Measurements from ENCODE around the gene PPM1A. TPM values are rescaled to one million over a fixed set of nuclear protein-coding genes. Genes with fewer than 3 reads are reported as not detected.

Gene PPM1A
- total and polyA plus RNA-seq, 2 of the 8 experiments (the other 6 are each of a cell fraction or from before 2014, with no cell fraction given) = 14.0 to 51.2 TPM

DNA sequence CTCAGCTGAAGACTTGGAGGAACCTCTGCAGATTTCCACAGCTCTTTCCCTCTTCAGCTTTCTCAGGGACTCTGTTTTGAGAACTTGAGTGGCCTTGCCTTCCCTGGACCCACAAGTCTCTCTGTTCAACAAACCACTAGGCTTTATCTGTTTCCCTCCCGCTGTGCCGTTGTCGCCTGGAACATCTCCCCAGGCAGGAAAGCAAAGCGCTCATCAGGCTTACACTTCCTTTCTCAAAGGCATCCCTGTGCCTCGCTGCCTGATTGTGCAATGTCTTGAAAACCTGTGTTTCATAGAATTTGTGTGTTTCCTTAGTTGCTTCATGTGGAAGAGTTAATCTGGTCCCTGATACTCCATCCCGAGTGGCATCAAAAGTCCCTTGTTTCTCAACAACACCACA, 64.1 kb downstream of the PPM1A start:
- no peak overlapping the region for H4K91ac ChIP-seq (replicated peaks; ENCODE audit: insufficient read length, low read length)
- ChIA-PET POLR2A (ENCODE audit: partially characterized antibody) (interaction anchor here (0.8 kb wide), 2 partner anchors 10 to 16 kb away, joined by 3 read pairs; no protein-coding TSS in a partner anchor), CTCF (ENCODE audit: partially characterized antibody) (interaction anchor here (1.0 to 1.8 kb wide), 2 partner anchors 14 to 47 kb away, joined by 3 to 6 read pairs; no protein-coding TSS in a partner anchor)
- peak overlapping the region; percentile 4; the same call in 1 of the 2 replicates for H2BK20ac ChIP-seq (ENCODE audit: low read length)
- no peak for DNase-seq (ENCODE audit: low read depth in 1 of 2, low spot score in 2 of 2)
- H3K36me3 ChIP-seq (ENCODE audit: control insufficient read depth in 2 of 4, insufficient read depth in 4 of 4, low read length in 3 of 4) = no peaks in the 10 kb centered on the region
- no peak overlapping the region for H3K4ac ChIP-seq (replicated peaks; ENCODE audit: insufficient read length, low read depth, low read length)
- no peaks in the 10 kb centered on the region for H3K79me1 ChIP-seq (ENCODE audit: low read depth, low read length)
- TF ChIP-seq CEBPB (IDR thresholded peaks at IDR 0.05; ENCODE audit: low read depth, low read length) (peak; percentile 76), TAF1 (IDR thresholded peaks at IDR 0.05; ENCODE audit: low read depth, low read length) (no peak)
- H2BK12ac ChIP-seq (ENCODE audit: low read depth, low read length) = no peak overlapping the region
- no peaks in the 10 kb centered on the region for H3K27me3 ChIP-seq (replicated peaks in 1 of 4; ENCODE audit: control insufficient read depth in 3 of 4, extremely low read depth in 1 of 4, insufficient read depth in 3 of 4, low read length in 3 of 4)
- H3K23me2 ChIP-seq (ENCODE audit: low read depth, low read length) = no peaks in the 10 kb centered on the region
- H3K9me3 ChIP-seq (ENCODE audit: insufficient read depth in 2 of 2, low read depth in 1 of 2, low read length in 1 of 2) = no peaks in the 10 kb centered on the region
- WGBS, 2 experiments (ENCODE audit: extremely low coverage in 1 of 2, insufficient coverage in 1 of 2, insufficient read length in 1 of 2, insufficient replicate concordance in 2 of 2, low coverage in 1 of 2, low lambda C conversion rate in 2 of 2, missing lambda C conversion rate in 1 of 2) = 88% methylated on average over 6 of the region's 6 CpGs; no CpG with 5 or more reads in 1 of the 2 experiments
- H4K20me1 ChIP-seq (replicated peaks in 1 of 2; ENCODE audit: control insufficient read depth in 1 of 2, insufficient read depth in 2 of 2, low read length in 2 of 2) = no peaks in the 10 kb centered on the region
- H3K14ac ChIP-seq (ENCODE audit: insufficient read length) = no peak overlapping the region
- no peak overlapping the region for H4K5ac ChIP-seq (ENCODE audit: insufficient read length, low read depth, low read length)
- H2AFZ ChIP-seq (ENCODE audit: low read length) = no peak overlapping the region
- H3K9ac ChIP-seq (replicated peaks in 1 of 4; ENCODE audit: extremely low read depth in 1 of 4, low read depth in 3 of 4, low read length in 3 of 4) = no peak overlapping the region
- H3K4me2 ChIP-seq (ENCODE audit: insufficient read depth in 1 of 2, low read depth in 2 of 2, low read length in 2 of 2) = no peak overlapping the region
- H3K4me1 ChIP-seq (replicated peaks in 1 of 4; ENCODE audit: control insufficient read depth in 3 of 4, insufficient read depth in 4 of 4, low read length in 3 of 4) = peaks cover 3 to 30% (median 20%) of the 10 kb centered on the region in 4 experiments
- no peaks in the 10 kb centered on the region for H3K79me2 ChIP-seq (ENCODE audit: control insufficient read depth in 1 of 2, insufficient read depth in 2 of 2, low read length in 2 of 2)
- no peak for FAIRE-seq
- H3K4me3 ChIP-seq (ENCODE audit: extremely low read depth in 1 of 4, insufficient read depth in 2 of 4, low read depth in 3 of 4, low read length in 4 of 4) = no peak overlapping the region
- no peak overlapping the region for H4K8ac ChIP-seq (ENCODE audit: extremely low read depth, insufficient read depth, low read length)
- H3K27ac ChIP-seq (ENCODE audit: low read depth, low read length) = no peak overlapping the region
- H2BK120ac ChIP-seq (replicated peaks; ENCODE audit: low read depth, low read length) = no peak overlapping the region
- no peak overlapping the region for H3K18ac ChIP-seq (ENCODE audit: extremely low read depth, low read length)
- H2AK5ac ChIP-seq (ENCODE audit: low read depth, low read length) = no peak overlapping the region
- H2BK5ac ChIP-seq (ENCODE audit: low read depth, low read length) = no peak overlapping the region
- no peak overlapping the region for H3K56ac ChIP-seq (replicated peaks; ENCODE audit: insufficient read length, low read depth, low read length)
- no peak overlapping the region for H3K23ac ChIP-seq (ENCODE audit: insufficient read length)
- H2BK15ac ChIP-seq (ENCODE audit: low read length) = no peak overlapping the region

Measured in H1 (cell line).